Suppressor macrophage treated with lipopolysaccharide for 1 hour (primary cell): ENCODE results near the gene DNAAF2.
"Not testable (repeated sequence)": the region's sequence is repeated elsewhere in the genome, so short reads cannot be mapped to it uniquely, and the experiment has no call there.

Experiments
- DNase-seq, 3 donors: peaks; one replicate each; pipeline ENCODE4 v3.0.0-alpha.2; 2020 to 2022

The DNAAF2 gene

DNA sequence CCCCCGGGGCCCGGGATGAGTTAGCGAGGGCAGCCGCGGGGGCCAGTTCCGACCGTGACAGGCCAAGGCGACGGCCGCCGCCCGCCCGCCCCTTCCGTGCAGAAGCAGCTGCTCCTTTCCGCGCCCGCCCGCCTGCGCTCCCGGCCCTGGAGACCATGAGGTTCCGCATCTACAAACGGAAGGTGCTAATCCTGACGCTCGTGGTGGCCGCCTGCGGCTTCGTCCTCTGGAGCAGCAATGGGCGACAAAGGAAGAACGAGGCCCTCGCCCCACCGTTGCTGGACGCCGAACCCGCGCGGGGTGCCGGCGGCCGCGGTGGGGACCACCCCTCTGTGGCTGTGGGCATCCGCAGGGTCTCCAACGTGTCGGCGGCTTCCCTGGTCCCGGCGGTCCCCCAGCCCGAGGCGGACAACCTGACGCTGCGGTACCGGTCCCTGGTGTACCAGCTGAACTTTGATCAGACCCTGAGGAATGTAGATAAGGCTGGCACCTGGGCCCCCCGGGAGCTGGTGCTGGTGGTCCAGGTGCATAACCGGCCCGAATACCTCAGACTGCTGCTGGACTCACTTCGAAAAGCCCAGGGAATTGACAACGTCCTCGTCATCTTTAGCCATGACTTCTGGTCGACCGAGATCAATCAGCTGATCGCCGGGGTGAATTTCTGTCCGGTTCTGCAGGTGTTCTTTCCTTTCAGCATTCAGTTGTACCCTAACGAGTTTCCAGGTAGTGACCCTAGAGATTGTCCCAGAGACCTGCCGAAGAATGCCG, 13.7 kb downstream of the DNAAF2 start:
- peak; percentile 87 to 92 (median 88) for DNase-seq

GRCh38 chr14:49620182-49621113, 14.6 kb downstream of the DNAAF2 start, which contains the start of the genes MGAT2 and RPL36AL:
MGAT2 (plus strand) TSS chr14:49620799; CDS start chr14:49621269, 470 bp downstream.
RPL36AL (minus strand) TSS chr14:49620626; CDS start chr14:49619104, 1,522 bp downstream.
- DNase-seq = peak; percentile 98 to 99 (median 99)

DNA sequence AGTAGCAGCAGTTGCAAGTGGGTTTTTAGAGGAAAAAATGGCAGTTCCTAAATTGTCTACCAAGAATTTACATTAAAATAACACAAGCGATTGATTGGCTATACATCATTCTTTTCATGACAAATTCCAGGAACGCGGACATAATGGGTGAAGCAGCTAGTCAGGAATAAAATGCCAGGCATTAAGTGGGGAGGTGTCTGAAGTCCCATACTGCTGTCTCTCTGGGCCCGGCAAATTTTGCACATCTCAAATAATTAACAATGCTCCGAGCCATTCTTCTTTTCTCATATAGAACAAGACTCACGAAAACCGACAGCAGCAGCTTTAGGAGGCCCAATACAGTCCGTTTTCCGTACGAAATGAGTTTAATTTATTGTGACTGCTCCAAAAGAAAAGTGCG, 15.3 kb downstream of the DNAAF2 start:
- DNase-seq = no peak

DNA sequence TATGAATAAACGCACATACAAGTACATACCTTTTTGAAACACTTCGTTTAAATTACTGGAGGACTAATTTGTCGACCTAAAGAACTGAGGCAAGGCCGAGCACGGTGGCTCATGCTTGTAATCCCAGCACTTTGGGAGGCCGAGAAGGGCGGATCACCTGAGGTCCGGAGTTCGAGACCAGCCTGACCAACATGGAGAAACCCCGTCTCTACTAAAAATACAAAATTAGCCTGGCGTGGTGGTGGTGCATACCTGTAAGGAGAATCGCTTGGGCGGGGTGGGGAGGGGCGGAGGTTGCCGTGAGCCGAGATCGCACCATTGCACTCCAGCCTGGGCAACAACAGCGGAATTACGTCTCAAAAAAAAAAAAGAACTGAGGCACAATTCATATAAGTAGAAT, 15.8 kb downstream of the DNAAF2 start:
- DNase-seq = not testable (repeated sequence)

DNA sequence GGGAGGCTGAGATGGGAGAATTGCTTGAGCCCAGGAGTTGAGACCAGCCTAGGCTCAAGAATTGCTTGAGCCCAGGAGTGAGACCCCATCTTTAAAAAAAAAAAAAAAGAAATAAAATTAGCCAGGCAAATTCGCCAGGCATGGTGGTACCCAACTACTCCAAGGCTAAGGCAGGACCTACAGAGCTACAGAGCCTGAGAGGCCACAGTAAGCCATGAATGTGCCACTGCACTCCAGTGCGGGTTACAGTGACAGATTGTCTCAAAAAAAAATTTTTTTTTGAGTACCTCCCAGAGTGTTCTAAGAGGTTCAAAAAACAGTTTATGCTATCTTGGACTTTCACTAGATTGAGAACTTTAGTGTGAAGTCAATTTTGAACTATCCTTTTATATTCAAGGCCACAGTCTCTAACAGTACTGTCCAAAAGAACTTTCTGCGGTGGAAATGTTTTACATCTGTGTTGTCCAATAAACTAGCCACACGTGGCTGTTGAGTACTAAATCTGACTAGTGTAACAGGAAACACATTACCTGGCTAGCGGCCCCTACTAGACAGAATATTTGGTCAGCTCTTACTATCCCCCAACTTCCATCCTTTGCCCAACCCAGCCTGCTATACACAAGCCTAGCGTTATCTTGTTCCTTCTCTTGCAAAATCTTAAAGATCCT, 17.1 kb downstream of the DNAAF2 start:
- DNase-seq = no peak

GRCh38 chr14:49615776-49616175, 19.3 kb downstream of the DNAAF2 start:
- no peak for DNase-seq

GRCh38 chr14:49614196-49614595, 20.8 kb downstream of the DNAAF2 start:
- no peak for DNase-seq

DNA sequence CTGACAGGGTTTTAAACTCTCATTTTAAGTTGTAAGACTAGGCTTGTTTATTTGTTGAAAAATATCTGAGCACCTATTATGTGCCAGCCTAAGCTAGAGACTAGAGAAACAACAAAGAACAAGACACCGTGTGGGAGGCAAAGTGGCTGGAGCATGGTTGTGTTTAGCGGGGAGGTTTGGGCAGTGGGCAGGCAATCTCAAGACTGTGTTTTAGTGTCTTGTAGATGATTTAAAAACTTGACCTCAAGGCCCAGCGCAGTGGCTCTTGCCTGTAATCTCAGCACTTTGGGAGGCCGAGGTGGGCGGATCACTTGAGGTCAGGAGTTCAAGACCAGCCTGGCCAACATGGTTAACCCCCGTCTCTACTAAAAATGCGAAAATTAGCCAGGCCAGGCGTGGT, 22.4 kb downstream of the DNAAF2 start:
- no peak for DNase-seq

- no peak for DNase-seq
Observed at GRCh38 chr14:49612251-49612650, 22.8 kb downstream of the DNAAF2 start.

DNA sequence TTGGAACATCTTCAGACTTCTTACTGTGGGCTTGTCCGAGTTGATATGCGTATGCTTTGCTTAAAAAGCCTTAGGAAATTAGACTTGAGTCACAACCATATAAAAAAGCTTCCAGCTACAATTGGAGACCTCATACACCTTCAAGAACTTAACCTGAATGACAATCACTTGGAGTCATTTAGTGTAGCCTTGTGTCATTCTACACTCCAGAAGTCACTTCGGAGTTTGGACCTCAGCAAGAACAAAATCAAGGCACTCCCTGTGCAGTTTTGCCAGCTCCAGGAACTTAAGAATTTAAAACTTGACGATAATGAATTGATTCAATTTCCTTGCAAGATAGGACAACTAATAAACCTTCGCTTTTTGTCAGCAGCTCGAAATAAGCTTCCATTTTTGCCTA, 27.5 kb downstream of the DNAAF2 start:
- no peak for DNase-seq

- DNase-seq = peak; percentile 84 to 92 (median 92)
Observed at GRCh38 chr14:49598485-49599300, 36.4 kb downstream of the DNAAF2 start, which contains the start of gene LRR1. LRR1 (plus strand) TSS chr14:49598940; CDS start chr14:49599021, 81 bp downstream.

DNA sequence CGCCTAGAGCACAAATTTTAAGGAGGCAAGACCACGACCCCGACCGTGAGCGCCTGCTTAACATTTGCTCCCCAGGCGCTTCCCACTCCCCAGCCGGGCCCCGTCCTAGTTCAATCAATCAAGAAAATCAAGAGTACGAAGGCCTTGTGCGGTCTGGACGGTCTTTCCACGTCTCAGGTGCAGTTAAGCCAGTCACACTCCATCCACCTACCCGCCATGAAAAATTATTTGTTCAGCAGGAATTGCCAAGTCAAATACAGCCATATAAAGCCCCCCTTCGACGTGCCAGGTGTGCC, 36.9 kb downstream of the DNAAF2 start:
- DNase-seq = peak in 1 of 3 donors; percentile 26

- no peak for DNase-seq
Observed at GRCh38 chr14:49594347-49595091, 40.5 kb downstream of the DNAAF2 start.

- no peak for DNase-seq
Observed at GRCh38 chr14:49593016-49593415, 42.0 kb downstream of the DNAAF2 start.

DNA sequence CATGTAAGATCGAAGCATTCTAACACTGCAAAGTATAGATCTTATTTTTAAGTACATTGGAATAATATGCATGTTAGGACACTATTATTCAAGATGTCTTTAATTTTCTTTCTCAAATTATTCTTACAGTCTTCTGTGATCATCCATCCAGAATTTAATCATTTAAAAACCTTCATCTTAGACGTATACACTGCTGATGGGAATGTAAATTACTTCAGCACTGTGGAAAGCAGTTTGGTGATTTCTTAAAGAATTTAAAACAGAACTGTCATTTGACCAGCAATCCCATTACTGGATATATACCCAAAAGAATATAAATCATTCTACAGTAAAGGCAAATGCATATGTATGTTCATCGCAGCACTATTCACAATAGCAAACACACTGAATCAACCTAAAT, 45.7 kb downstream of the DNAAF2 start:
- DNase-seq = no peak

GRCh38 chr14:49586673-49587460, 48.2 kb downstream of the DNAAF2 start:
- DNase-seq = peak; percentile 72 to 91 (median 88)

- peak; percentile 97 to 100 (median 100) for DNase-seq
Observed at GRCh38 chr14:49585803-49586672, 49.0 kb downstream of the DNAAF2 start, which contains the start of gene RPS29. RPS29 (minus strand) TSS chr14:49586380; CDS start chr14:49586346, 34 bp downstream.

DNA sequence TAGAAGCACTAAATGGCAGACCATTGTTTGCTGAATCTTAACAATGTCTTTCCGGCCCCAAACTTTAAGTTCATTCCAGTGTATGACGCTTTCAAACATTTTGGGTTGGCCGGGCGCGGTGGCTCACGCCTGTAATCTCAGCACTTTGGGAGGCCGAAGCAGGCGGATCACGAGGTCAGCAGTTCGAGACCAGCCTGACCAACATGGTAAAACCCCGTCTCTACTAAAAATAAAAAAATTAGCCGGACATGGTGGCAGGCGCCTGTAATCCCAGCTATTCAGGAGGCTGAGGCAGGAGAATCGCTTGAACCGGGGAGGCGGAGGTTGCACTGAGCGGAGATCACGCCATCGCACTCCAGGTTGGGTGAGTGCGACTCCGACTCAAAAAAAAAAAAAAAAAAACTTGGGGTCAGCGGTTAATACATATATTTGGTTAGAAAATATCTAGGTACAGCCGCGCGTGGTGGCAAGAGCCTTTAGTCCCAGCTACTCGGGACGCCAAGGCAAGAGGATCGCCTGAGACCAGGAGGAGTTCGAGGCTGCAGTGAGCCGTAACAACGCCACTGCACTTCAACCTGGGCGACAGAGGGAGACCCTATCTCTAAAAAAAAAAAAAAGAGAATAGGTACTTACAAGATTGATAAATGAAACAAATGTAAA, 49.9 kb downstream of the DNAAF2 start:
- peak in 1 of 3 donors; percentile 13 for DNase-seq

GRCh38 chr14:49584058-49584457, 51.0 kb downstream of the DNAAF2 start:
- DNase-seq = no peak
